AG09319 (cell line): ENCODE measurements around the gene SERPINB7.
A peak's percentile ranks its signal among the peaks of the same experiment; 100 is the strongest.

ENCODE experiments used
- DNase-seq: peaks from one replicate; pipeline ENCODE4 v3.0.0-alpha.2; 2010; ENCODE audit warnings: low read depth; ENCODE audit errors: extremely low read depth
- CTCF ChIP-seq: IDR thresholded peaks from 2 replicates; pipeline ENCODE4 v1.5.1; 2011; ENCODE audit warnings: low read depth, mild to moderate bottlenecking, inconsistent platforms, low read length, moderate library complexity

SERPINB7 gene

DNA sequence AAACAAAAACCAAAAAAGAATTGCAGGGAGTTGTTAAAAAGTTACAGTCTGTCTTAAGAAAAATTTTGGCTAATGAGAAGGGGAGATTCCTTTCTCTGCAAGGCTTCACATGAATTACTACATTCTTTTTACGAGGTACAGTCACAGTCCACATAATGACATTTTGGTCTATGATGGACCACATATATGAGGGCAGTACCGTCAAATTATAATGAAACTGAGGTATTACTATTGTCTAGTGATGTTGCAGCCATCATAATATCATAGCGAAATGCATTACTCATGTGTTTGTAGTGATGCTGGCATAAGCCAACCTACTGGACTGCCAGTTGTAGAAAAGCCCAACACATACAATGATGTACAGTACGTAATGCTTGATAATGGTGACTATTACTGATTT, 12.5 kb downstream of the SERPINB7 start:
- DNase-seq = no peak
- TF ChIP-seq CTCF = no peak

GRCh38 chr18:63788447-63789096, 13.4 kb downstream of the SERPINB7 start:
- no peak for TF ChIP-seq CTCF
- DNase-seq = peak; percentile 32

DNA sequence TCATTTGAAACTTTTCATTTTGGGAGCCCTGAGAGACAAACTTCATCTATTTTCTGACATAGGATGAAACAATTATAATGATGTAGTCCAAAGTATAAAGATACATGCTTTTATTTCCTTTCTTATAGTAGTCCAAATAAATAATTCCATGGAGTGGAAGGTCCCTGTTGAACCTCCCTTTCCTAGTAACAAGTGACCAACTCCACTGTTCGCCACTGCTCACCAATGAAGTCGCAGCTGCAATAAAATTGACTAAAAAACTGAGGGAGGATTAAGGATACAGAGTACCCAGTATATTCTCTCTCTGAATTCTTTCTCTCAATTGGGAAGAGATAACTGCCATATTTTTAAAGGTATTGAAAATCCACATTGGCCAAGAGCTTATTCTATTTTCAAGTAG, 14.1 kb downstream of the SERPINB7 start:
- DNase-seq = no peak
- TF ChIP-seq CTCF = no peak

GRCh38 chr18:63795606-63796005, 20.4 kb downstream of the SERPINB7 start:
- no peak for TF ChIP-seq CTCF

DNA sequence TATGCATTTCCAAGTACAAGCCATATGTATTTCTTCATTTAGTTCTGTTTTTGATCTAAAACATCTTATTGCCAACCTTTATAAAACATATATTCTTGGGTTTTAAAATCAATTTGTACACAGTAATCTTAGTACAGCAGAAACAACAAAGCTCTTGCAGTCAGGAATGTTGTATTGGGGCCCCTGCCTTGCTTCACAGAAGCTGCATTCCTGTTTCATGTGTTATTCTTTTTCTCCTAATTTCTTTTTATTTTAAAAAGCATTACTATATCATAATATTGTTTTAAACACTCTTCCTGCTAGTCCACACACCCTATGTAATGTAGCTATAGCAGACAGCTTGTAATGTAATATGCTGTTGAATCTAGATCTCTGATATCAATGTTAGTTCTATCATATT, 24.0 kb downstream of the SERPINB7 start:
- TF ChIP-seq CTCF = no peak
- DNase-seq = no peak

More at GRCh38 chr18:63795606-63796005, 20.4 kb downstream of the SERPINB7 start:
- DNase-seq = no peak

DNA sequence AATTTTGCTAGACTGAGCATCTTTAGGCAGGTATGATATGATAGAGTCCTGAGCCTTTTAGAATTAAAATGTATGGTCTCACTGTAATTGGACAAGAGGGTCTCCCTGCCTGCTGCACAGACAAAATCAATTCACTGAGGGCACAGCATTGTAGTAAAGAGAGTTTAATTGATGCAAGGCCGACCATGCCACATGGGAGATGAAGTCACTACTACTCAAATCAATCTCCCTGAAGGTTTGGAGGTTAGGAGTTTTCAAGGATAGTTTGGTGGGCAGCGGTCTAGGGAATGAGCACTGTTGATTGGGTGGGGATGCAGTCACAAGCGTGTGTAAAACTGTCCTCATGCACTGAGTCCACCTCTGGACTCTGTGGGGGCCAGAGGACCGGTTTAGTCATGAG, 26.1 kb downstream of the SERPINB7 start:
- TF ChIP-seq CTCF = no peak
- DNase-seq = no peak

GRCh38 chr18:63808125-63808524, 32.9 kb downstream of the SERPINB7 start:
- no peak for TF ChIP-seq CTCF
- no peak for DNase-seq
